ENCODE results near the gene ADAP1. TPM values are rescaled to one million over a fixed set of nuclear protein-coding genes. Genes with fewer than 3 reads are reported as not detected.

ADAP1 gene
- total and polyA plus RNA-seq, 2 of the 13 experiments (the other 11 are each of a cell fraction or from before 2014, with no cell fraction given): 10.5 to 24.6 TPM

DNA sequence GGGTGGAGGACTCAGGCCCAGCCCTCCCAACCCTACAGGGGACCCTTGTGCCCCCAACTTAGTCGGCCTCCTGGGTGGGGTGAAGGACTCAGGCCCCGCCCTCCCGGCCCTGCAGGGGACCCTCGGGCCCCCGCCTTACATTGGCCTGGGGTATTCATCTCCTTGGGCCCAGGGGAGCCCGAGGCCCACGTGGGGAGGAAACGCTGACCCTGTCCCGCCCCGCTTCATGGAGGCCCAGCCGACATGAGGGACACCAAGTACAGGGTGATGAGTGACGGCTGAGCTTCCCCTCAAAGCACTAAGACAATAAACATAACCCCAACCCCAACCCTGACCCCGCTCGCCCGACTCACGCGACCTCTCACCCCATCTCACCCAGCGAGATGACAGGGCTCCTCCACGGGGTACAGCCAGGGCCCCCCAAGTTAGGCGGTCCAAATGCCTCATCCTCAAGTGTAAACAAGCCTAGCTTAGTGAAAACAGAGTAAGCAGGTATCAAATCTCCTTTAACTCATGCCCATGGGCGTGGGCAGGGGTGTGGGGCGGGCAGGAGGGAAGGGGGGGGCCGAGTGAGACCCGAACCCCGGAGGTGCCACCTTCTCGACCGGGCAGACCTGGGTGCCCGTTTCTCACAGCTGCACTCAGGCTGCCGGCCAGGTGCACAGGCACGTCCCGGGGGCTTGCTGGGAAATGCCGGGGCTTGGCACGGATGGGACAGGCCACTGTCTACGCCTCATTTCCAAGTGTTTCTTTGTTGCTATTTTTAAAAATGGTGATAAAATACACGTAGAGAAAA lies 36.7 kb upstream of the ADAP1 start (continued):
- TF ChIP-seq, protein P1, sequence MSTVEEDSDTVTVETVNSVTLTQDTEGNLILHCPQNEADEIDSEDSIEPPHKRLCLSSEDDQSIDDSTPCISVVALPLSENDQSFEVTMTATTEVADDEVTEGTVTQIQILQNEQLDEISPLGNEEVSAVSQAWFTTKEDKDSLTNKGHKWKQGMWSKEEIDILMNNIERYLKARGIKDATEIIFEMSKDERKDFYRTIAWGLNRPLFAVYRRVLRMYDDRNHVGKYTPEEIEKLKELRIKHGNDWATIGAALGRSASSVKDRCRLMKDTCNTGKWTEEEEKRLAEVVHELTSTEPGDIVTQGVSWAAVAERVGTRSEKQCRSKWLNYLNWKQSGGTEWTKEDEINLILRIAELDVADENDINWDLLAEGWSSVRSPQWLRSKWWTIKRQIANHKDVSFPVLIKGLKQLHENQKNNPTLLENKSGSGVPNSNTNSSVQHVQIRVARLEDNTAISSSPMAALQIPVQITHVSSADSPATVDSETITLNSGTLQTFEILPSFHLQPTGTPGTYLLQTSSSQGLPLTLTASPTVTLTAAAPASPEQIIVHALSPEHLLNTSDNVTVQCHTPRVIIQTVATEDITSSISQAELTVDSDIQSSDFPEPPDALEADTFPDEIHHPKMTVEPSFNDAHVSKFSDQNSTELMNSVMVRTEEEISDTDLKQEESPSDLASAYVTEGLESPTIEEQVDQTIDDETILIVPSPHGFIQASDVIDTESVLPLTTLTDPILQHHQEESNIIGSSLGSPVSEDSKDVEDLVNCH (CRISPR knock-in tag; IDR thresholded peaks at IDR 0.05): no peak
- TF ChIP-seq ZNF768 (CRISPR knock-in tag; IDR thresholded peaks at IDR 0.05) (no peak), KAT2B (IDR thresholded peaks at IDR 0.05; ENCODE audit: borderline replicate concordance, low read depth, low read length) (no peak), ZNF879 (CRISPR knock-in tag; IDR thresholded peaks at IDR 0.05) (no peak), ZNF570 (CRISPR knock-in tag; IDR thresholded peaks at IDR 0.05; ENCODE audit: borderline replicate concordance) (no peak), ZC3H13 (CRISPR knock-in tag; IDR thresholded peaks at IDR 0.05) (peak; percentile 49; the same call in 1 of the 2 replicates), HOXA9 (CRISPR knock-in tag; IDR thresholded peaks at IDR 0.05; ENCODE audit: borderline replicate concordance) (no peak), FOXA3 (CRISPR knock-in tag; IDR thresholded peaks at IDR 0.05) (0 out of 2 replicates have a peak, but pooled peaks have one; percentile 16), CEBPB (IDR thresholded peaks at IDR 0.05; ENCODE audit: borderline replicate concordance, low read depth, low read length) (no peak), GABPA (IDR thresholded peaks at IDR 0.05; ENCODE audit: low read depth, low read length) (no peak), GABPA (CRISPR knock-in tag; IDR thresholded peaks at IDR 0.05; ENCODE audit: low read depth) (no peak), TCF7 (IDR thresholded peaks at IDR 0.05; ENCODE audit: low read depth) (no peak), HNRNPL (IDR thresholded peaks at IDR 0.05; ENCODE audit: low read depth, low read length) (peak; percentile 85), ZNF235 (CRISPR knock-in tag; IDR thresholded peaks at IDR 0.05; ENCODE audit: borderline replicate concordance) (no peak), ATF7 (IDR thresholded peaks at IDR 0.05) (no peak), ATF7 (CRISPR knock-in tag; IDR thresholded peaks at IDR 0.05) (no peak; the same call in 1 of the 2 replicates), ZNF616 (CRISPR knock-in tag; IDR thresholded peaks at IDR 0.05; ENCODE audit: low read depth) (no peak)
- TF ChIP-seq, protein P2, sequence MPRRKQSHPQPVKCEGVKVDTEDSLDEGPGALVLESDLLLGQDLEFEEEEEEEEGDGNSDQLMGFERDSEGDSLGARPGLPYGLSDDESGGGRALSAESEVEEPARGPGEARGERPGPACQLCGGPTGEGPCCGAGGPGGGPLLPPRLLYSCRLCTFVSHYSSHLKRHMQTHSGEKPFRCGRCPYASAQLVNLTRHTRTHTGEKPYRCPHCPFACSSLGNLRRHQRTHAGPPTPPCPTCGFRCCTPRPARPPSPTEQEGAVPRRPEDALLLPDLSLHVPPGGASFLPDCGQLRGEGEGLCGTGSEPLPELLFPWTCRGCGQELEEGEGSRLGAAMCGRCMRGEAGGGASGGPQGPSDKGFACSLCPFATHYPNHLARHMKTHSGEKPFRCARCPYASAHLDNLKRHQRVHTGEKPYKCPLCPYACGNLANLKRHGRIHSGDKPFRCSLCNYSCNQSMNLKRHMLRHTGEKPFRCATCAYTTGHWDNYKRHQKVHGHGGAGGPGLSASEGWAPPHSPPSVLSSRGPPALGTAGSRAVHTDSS (CRISPR knock-in tag; conservative IDR thresholded peaks at IDR 0.05): no peak
- TF ChIP-seq, protein P3, sequence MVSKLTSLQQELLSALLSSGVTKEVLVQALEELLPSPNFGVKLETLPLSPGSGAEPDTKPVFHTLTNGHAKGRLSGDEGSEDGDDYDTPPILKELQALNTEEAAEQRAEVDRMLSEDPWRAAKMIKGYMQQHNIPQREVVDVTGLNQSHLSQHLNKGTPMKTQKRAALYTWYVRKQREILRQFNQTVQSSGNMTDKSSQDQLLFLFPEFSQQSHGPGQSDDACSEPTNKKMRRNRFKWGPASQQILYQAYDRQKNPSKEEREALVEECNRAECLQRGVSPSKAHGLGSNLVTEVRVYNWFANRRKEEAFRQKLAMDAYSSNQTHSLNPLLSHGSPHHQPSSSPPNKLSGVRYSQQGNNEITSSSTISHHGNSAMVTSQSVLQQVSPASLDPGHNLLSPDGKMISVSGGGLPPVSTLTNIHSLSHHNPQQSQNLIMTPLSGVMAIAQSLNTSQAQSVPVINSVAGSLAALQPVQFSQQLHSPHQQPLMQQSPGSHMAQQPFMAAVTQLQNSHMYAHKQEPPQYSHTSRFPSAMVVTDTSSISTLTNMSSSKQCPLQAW (CRISPR knock-in tag; IDR thresholded peaks at IDR 0.05): peak; percentile 48; the same call in 1 of the 2 replicates
- TF ChIP-seq, protein P4, sequence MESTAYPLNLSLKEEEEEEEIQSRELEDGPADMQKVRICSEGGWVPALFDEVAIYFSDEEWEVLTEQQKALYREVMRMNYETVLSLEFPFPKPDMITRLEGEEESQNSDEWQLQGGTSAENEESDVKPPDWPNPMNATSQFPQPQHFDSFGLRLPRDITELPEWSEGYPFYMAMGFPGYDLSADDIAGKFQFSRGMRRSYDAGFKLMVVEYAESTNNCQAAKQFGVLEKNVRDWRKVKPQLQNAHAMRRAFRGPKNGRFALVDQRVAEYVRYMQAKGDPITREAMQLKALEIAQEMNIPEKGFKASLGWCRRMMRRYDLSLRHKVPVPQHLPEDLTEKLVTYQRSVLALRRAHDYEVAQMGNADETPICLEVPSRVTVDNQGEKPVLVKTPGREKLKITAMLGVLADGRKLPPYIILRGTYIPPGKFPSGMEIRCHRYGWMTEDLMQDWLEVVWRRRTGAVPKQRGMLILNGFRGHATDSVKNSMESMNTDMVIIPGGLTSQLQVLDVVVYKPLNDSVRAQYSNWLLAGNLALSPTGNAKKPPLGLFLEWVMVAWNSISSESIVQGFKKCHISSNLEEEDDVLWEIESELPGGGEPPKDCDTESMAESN (CRISPR knock-in tag; conservative IDR thresholded peaks at IDR 0.05): no peak
